Stimulated activated CD4-positive, alpha-beta T cell treated with anti-CD3 and anti-CD28 coated beads, Interleukin-2, amount 100 ng/mL, for 24 hours (primary cell): ENCODE data around the gene ALK.

ENCODE experiments used
- DNase-seq, 2 donors: peaks; one replicate each; pipeline ENCODE4 v3.0.0-alpha.2; 2020

ALK gene

GRCh38 chr2:29305762-29306161 is 615.6 kb downstream of the ALK start:
- DNase-seq, result no peak

- DNase-seq, result no peak
Measured at GRCh38 chr2:29304399-29305060, 616.9 kb downstream of the ALK start.

GRCh38 chr2:29296585-29296984 is 624.8 kb downstream of the ALK start:
- DNase-seq, result no peak

- peak in 1 of 2 donors; percentile 9 for DNase-seq
Measured at GRCh38 chr2:29295845-29296244, 625.5 kb downstream of the ALK start.

- DNase-seq, result peak; percentile 19 to 24
Measured at GRCh38 chr2:29293830-29294438, 627.5 kb downstream of the ALK start.

GRCh38 chr2:29290293-29291047 is 630.9 kb downstream of the ALK start:
- no peak for DNase-seq

GRCh38 chr2:29284671-29285070 is 636.7 kb downstream of the ALK start:
- DNase-seq, result no peak

GRCh38 chr2:29281916-29282247 is 639.5 kb downstream of the ALK start:
- no peak for DNase-seq

GRCh38 chr2:29281086-29281915 is 640.1 kb downstream of the ALK start:
- no peak for DNase-seq

GRCh38 chr2:29278966-29279365 is 642.4 kb downstream of the ALK start:
- no peak for DNase-seq

- no peak for DNase-seq
Measured at GRCh38 chr2:29276151-29276550, 645.2 kb downstream of the ALK start.

GRCh38 chr2:29275186-29275585 is 646.2 kb downstream of the ALK start:
- DNase-seq, result no peak

GRCh38 chr2:29273685-29274611 is 647.4 kb downstream of the ALK start:
- DNase-seq, result no peak

GRCh38 chr2:29273004-29273684 is 648.2 kb downstream of the ALK start:
- DNase-seq, result no peak

- DNase-seq, result no peak
Measured at GRCh38 chr2:29272311-29272710, 649.1 kb downstream of the ALK start.

- no peak for DNase-seq
Measured at GRCh38 chr2:29270701-29271121, 650.7 kb downstream of the ALK start.

- DNase-seq, result no peak
Measured at GRCh38 chr2:29269765-29270109, 651.6 kb downstream of the ALK start.

- no peak for DNase-seq
Measured at GRCh38 chr2:29269095-29269764, 652.2 kb downstream of the ALK start.

GRCh38 chr2:29267720-29268119 is 653.7 kb downstream of the ALK start:
- DNase-seq, result no peak

GRCh38 chr2:29263886-29264285 is 657.5 kb downstream of the ALK start:
- DNase-seq, result no peak

- no peak for DNase-seq
Measured at GRCh38 chr2:29262681-29263260, 658.6 kb downstream of the ALK start.
